GM18499 (cell line): Measurements from ENCODE around the gene C12orf43.

ENCODE experiments used
- ATAC-seq: cut with Tn5 transposase; IDR thresholded peaks from one replicate; pipeline ENCODE4 v1.9.1; 2021; ENCODE audit warnings: moderate number of reproducible peaks; ENCODE audit not compliant: insufficient read depth, unreplicated experiment

Gene C12orf43

DNA sequence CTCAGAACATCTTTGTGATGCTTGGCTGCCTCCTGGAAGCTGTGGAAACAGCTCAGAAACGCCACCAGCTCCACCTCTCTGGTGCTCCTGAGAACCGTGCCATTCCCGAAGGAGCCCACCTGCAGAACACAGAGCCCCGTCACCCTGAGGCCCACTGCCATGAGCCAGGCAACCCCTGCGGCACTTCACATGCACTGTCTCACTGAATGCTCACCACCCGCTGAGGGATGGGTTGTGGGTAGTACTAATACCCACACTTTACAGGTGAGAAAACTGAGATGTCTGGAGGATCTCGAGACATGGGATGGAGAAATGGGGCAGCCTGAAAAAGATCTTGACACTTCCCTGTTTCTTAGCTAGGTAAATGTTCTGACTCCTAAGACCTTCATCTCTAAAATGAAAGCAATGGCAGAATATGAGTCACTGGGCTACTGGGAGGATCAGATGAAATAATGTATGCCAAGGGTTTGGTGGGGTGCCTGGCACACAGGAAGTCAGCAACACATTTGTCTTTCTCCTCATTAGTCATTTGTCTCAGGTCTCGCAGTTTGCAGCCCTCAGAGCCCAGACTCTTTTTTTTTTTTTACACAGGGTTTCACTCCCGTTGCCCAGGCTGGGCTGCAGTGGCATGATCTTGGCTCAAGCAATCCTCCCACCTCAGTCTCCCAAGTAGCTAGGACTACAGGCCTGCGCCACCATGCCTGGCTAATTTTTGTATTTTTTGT lies 17.5 kb upstream of the C12orf43 start:
- ATAC-seq, result no peak

- ATAC-seq, result no peak
Observed at GRCh38 chr12:121030576-121031212, 14.4 kb upstream of the C12orf43 start.

DNA sequence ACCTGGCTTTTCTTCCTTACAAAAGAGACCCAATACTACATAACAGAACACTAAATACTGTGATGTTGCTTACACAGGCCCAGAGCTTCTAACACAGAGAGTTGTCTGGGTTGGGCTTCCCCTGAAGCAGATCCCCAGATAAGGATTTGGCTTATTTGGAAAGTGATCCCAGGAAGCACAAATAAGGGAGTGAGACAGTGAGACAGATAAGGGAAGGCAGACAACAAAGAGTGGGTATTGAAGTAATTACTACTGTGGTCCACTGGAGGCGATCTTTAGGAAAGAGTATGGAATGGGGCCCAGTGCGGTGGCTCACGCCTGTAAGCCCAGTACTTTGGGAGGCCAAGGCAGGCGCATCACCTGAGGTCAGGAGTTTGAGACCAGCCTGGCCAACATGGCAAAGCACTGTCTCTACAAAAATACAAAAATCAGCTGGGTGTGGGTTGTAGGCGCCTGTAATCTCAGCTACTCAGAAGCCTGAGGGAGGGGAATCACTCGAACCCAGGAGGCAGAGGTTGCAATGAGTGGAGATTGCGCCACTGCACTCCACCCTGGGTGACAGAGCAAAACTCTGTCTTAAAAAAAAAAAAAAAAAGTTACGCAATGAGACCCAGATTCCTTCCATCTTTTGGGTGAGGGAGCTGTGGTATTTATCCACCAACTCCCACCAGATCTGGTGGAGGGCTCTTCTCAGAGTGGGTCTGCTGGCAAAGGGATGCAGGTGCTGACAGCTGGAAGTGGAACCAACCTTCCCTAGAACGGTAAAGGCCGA lies 10.2 kb upstream of the C12orf43 start:
- ATAC-seq, result no peak

- ATAC-seq, result no peak
Observed at GRCh38 chr12:121025442-121026226, 9.3 kb upstream of the C12orf43 start.

GRCh38 chr12:121023799-121024198 lies 7.5 kb upstream of the C12orf43 start:
- no peak for ATAC-seq

DNA sequence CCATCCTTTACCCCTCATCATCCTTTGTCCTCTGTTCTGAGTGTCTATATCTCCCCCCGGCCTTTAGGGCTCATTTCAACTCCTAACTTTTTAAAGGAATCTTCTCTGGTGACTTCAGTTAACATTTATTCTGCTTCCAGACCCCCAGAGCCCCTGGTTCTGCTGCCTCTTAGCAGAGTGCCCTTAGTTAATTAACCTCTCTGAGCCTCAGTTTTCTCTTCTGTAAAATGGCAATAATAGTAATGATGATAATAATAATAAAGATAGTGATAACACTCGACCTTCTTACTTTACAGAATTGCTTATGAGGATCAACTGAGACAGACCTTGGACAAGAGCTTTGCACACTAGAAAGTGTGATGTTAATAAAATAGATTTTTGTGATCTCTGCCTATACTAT lies 6.4 kb upstream of the C12orf43 start:
- no peak for ATAC-seq

GRCh38 chr12:121021754-121022153 lies 5.5 kb upstream of the C12orf43 start:
- no peak for ATAC-seq

DNA sequence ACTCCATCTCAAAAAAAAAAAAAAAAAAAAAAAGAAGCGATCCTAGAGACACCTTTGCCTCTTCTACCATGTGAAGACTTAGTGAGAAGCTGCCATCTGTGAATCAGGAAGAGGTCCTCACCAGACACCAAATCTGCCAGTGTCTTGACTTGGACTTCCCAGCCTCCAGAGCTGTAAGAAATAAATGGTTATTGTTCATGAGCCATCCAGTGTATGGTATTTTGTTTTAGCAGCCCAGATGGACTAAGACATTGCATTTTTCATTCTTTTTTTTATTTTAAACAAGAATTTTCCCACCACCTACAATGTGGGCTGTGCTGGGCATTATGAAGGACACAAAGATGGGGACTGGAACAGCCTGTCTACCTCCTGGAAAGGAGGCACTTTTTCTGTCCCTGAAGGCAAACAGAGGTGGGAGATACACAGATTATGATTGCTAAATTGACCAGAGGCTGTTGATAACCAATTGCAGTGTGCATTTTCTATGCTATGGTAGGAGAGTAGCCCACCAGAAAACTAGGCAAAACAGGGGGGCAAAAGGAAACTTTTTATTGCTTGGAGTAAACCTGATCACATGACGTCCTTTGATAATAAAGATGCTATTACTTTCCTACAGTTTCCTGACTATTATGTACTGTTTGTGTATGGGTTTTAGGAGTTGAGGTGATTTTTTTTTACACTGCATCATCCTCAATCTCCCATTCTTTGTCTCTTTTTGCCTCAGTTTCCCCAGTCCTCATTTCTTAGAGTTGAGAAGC lies 2.8 kb upstream of the C12orf43 start:
- no peak for ATAC-seq

GRCh38 chr12:121017966-121018491 lies 1.7 kb upstream of the C12orf43 start:
- no peak for ATAC-seq

DNA sequence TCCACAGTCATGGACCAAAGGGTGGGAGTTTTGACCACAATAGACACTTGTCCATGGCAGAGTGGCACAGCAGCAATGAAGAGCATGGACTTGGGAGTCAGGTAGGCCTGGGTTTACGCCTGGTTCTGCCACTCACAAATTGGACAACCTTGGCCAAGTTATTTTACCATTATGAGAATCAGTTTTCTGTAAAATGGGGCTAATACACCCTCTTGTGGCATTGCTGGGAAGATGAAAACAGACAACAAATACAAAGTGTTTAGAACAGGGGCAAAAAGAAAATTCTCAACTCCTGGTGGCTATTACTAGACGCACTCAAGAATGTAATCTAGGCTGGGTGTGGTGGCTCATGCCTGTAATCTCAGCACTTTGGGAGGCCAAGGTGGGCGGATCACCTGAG lies 2.6 kb downstream of the C12orf43 start:
- no peak for ATAC-seq

DNA sequence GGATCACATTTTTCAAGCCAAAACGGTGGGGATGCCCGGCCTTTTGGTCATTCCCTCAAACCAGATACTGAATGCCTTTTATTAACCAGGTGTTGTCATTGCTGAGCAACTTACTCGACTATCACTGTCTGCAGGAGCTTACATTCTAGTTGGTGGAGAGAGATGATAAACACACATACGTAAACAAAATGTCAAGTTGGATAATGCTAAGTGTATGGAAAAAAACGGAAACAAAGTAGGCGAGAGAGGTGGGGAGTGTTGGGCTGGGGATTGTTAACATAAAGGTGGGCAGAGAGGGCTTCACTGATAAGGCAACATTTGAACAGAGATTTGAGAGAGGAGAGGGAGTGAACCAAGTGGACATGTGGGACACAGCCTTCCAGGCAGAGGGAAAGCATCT lies 4.5 kb downstream of the C12orf43 start:
- ATAC-seq, result no peak

- ATAC-seq, result no peak
Observed at GRCh38 chr12:121010860-121011259, 5.4 kb downstream of the C12orf43 start.

GRCh38 chr12:121009741-121010140 lies 6.5 kb downstream of the C12orf43 start:
- ATAC-seq, result no peak

- ATAC-seq, result no peak
Observed at GRCh38 chr12:121008347-121009098, 7.8 kb downstream of the C12orf43 start.

DNA sequence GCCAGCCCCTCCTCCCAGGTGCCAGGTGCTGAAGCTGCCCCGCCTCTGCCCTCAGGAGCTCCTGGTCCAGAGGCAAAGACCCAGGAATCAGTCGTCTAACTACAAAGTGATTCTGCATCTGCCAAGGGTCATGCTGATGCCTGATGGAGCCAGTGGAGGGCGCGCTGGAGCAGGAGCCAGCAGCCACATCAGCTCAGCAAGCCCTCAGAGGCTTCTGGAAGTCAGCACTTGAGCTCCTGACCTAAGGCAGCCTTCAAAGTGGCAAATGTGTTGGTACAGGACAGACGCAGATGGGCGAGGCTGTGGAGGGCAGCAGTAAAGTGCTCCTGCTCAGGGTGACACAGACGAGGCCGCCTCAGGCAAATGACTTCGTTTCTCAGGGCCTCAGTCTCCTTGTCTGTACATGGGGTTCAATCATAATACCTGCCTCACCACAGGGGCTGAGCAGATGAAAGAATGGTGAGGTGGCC lies 10.9 kb downstream of the C12orf43 start:
- ATAC-seq, result no peak

GRCh38 chr12:121004253-121004815 lies 12.0 kb downstream of the C12orf43 start:
- ATAC-seq, result no peak

DNA sequence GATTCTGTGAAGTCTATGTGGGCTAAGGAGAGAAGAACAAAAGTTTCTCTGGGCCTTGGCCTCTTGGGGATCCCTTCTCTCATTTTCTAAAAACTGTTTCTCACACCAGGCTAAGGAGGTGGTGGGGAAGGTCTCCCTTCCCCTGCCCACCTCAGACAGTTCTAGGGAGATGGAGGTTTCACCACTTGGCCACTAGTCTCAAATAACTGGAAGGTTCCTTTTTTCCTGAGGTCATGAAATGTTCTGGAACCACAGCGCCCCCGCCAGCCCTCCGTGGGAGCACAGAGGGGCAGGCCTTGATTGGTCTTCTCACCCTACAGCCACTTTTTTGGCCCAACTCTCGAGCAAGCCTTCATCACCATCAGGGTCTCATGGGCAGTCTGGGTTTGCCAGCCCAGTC lies 12.6 kb downstream of the C12orf43 start:
- no peak for ATAC-seq

DNA sequence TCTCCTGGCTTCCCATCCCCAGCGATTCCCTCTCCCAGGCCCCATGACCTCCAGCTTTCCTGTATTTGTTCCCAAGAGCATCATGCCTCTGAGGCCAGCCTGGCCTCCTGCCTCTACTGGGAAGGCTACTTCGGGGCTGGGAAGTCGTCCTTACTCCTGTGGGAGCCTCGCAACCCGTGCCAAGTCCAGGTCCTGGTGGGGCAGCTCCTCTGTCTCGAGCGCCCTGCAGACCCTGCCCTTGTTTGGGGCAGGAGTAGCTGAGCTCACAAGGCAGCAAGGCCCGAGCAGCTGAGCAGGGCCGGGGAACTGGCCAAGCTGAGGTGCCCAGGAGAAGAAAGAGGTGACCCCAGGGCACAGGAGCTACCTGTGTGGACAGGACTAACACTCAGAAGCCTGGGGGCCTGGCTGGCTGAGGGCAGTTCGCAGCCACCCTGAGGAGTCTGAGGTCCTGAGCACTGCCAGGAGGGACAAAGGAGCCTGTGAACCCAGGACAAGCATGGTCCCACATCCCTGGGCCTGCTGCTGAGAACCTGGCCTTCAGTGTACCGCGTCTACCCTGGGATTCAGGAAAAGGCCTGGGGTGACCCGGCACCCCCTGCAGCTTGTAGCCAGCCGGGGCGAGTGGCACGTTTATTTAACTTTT lies 14.3 kb downstream of the C12orf43 start:
- no peak for ATAC-seq
